WERI-Rb-1 (cell line): ENCODE data around the gene TFDP2.

Source experiments
- DNase-seq: peaks from one replicate; pipeline ENCODE4 v3.0.0-alpha.2; 2020
- H3K27ac ChIP-seq: fragments of 250-450 bp; sonication (Bioruptor Pico); 2 replicates; pipeline ENCODE4 v1.5.1; 2020; ENCODE audit warnings: mild to moderate bottlenecking, moderate library complexity
- H3K27me3 ChIP-seq: fragments of 250-450 bp; sonication (Bioruptor Pico); 2 replicates; pipeline ENCODE4 v1.5.1; 2021; ENCODE audit warnings: mild to moderate bottlenecking, low read depth, moderate library complexity; ENCODE audit not compliant: insufficient read depth, severe bottlenecking
- H3K36me3 ChIP-seq: fragments of 250-450 bp; sonication (Bioruptor Pico); 2 replicates; pipeline ENCODE4 v1.5.1; 2020; ENCODE audit warnings: mild to moderate bottlenecking, moderate library complexity
- H3K4me3 ChIP-seq: 2 replicates; pipeline ENCODE4 v1.5.1; 2011; ENCODE audit warnings: low read depth, mild to moderate bottlenecking, control low read depth, low read length
- H3K9me3 ChIP-seq: fragments of 250-450 bp; sonication (Bioruptor Pico); 2 replicates; pipeline ENCODE4 v1.5.1; 2021; ENCODE audit warnings: mild to moderate bottlenecking, moderate library complexity; ENCODE audit not compliant: severe bottlenecking
- TF ChIP-seq, protein P1 (sequence below): IDR thresholded peaks from 2 replicates; pipeline ENCODE4 v1.5.1; 2011; ENCODE audit warnings: low read depth, mild to moderate bottlenecking, control low read depth, inconsistent platforms, low read length

TFDP2 gene

DNA sequence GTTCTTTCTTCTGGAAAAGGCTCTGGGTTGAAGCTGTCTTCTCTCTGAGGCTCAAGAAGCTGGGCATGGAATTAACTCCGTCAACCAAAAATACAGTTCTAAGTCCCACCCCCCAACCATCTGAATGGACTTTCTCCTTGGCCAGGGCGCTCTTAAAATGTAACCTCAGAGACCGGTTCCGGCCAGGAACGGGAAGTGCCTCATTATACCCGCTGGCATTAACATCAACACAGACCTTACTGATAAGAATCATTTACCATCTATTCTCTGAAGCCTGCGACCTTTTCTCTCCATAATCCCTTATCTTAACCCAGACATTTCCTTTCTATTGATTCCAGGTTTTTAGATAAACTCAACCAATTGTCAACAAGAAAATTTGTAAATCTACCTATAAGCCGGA, 208.3 kb downstream of the TFDP2 start:
- Histone ChIP-seq H3K4me3 (no peak overlapping the region), H3K36me3 (no peaks in the 10 kb centered on the region), H3K27me3 (no peaks in the 10 kb centered on the region), H3K27ac (no peak overlapping the region), H3K9me3 (no peaks in the 10 kb centered on the region)
- DNase-seq: no peak
- TF ChIP-seq, protein P1, sequence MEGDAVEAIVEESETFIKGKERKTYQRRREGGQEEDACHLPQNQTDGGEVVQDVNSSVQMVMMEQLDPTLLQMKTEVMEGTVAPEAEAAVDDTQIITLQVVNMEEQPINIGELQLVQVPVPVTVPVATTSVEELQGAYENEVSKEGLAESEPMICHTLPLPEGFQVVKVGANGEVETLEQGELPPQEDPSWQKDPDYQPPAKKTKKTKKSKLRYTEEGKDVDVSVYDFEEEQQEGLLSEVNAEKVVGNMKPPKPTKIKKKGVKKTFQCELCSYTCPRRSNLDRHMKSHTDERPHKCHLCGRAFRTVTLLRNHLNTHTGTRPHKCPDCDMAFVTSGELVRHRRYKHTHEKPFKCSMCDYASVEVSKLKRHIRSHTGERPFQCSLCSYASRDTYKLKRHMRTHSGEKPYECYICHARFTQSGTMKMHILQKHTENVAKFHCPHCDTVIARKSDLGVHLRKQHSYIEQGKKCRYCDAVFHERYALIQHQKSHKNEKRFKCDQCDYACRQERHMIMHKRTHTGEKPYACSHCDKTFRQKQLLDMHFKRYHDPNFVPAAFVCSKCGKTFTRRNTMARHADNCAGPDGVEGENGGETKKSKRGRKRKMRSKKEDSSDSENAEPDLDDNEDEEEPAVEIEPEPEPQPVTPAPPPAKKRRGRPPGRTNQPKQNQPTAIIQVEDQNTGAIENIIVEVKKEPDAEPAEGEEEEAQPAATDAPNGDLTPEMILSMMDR: no peak

GRCh38 chr3:141940194-141940776, 209.1 kb downstream of the TFDP2 start:
- DNase-seq: peak; percentile 43
- no peaks in the 10 kb centered on the region for H3K36me3 ChIP-seq
- TF ChIP-seq, protein P1: peak; percentile 28; the same call in 1 of the 2 replicates
- no peaks in the 10 kb centered on the region for H3K27me3 ChIP-seq
- no peak overlapping the region for H3K4me3 ChIP-seq
- H3K9me3 ChIP-seq: no peaks in the 10 kb centered on the region
- no peak overlapping the region for H3K27ac ChIP-seq

- Histone ChIP-seq H3K27ac (no peak overlapping the region), H3K4me3 (no peak overlapping the region), H3K9me3 (no peaks in the 10 kb centered on the region), H3K27me3 (no peaks in the 10 kb centered on the region), H3K36me3 (no peaks in the 10 kb centered on the region)
- DNase-seq: no peak
- TF ChIP-seq, protein P1: no peak
These were observed 209.6 kb downstream of the TFDP2 start for GRCh38 chr3:141939759-141940158.

- no peak overlapping the region for H3K27ac ChIP-seq
- no peak for DNase-seq
- TF ChIP-seq, protein P1: no peak
- no peaks in the 10 kb centered on the region for H3K36me3 ChIP-seq
- no peak overlapping the region for H3K4me3 ChIP-seq
- H3K27me3 ChIP-seq: no peaks in the 10 kb centered on the region
- H3K9me3 ChIP-seq: no peaks in the 10 kb centered on the region
These were observed 211.3 kb downstream of the TFDP2 start for GRCh38 chr3:141938011-141938500.

- TF ChIP-seq, protein P1: no peak
- H3K27me3 ChIP-seq: no peaks in the 10 kb centered on the region
- DNase-seq: no peak
- no peak overlapping the region for H3K27ac ChIP-seq
- H3K4me3 ChIP-seq: no peak overlapping the region
- no peaks in the 10 kb centered on the region for H3K9me3 ChIP-seq
- no peaks in the 10 kb centered on the region for H3K36me3 ChIP-seq
These were observed 215.0 kb downstream of the TFDP2 start for GRCh38 chr3:141934354-141934753.
